Stomach (tissue), 4 donors: ENCODE results near the gene DIABLO.

Experiments used
- CTCF ChIP-seq, 7 experiments: fragments of 450-650 bp in 4 of 7; fragments of 200-600 bp in 3 of 7; sonication (generic) in 3 of 7; IDR thresholded peaks; one replicate each; pipeline ENCODE4 v1.5.1; 2016 to 2019; ENCODE audit warnings: antibody characterized with exemption in 7 of 7, control low read depth in 2 of 7, mild to moderate bottlenecking in 1 of 7
- EP300 ChIP-seq: sonication (generic); formaldehyde crosslinking; IDR thresholded peaks from one replicate; pipeline ENCODE4 v1.6.1; 2017; ENCODE audit warnings: antibody characterized with exemption
- POLR2A ChIP-seq, 4 donors: fragments of 450-650 bp; IDR thresholded peaks; one replicate each; pipeline ENCODE4 v1.6.1; 2016; ENCODE audit warnings: antibody characterized with exemption in 4 of 4, control low read depth in 2 of 4, mild to moderate bottlenecking in 1 of 4, moderate library complexity in 1 of 4
- POLR2AphosphoS5 ChIP-seq, 3 donors: sonication (generic); formaldehyde crosslinking; IDR thresholded peaks; one replicate each; pipeline ENCODE4 v1.6.1; 2016; ENCODE audit warnings: antibody characterized with exemption in 3 of 3

GRCh38 chr12:122207391-122207790 is 18.5 kb downstream of the DIABLO start:
- TF ChIP-seq CTCF (IDR thresholded peaks at IDR 0.05) (no peak), POLR2A (IDR thresholded peaks at IDR 0.05) (no peak), POLR2AphosphoS5 (IDR thresholded peaks at IDR 0.05) (no peak), EP300 (no peak)
